ENCODE measurements around the gene GTPBP4. TPM values are rescaled to one million over a fixed set of nuclear protein-coding genes. Genes with fewer than 3 reads are reported as not detected.

Gene GTPBP4
- total RNA-seq, 1 experiment from 2014 or later: 111 TPM

DNA sequence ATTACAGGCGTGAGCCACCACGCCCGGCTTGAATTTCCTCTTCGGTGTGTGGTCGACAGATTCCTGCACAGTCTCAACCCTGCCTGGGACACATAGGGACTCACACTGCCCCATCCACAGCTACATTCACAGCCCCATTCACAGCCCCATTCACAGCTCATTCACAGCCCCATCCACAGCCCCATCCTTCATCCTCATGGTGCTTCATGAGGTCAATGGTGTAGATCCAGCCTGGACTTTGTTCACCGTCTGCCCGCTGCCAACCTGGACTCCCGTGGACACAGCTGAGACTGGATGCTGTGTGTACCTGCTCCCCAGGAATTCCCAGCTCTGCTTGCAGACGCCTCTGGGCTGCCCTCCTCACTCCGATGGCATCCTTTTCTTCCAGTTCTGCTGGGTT lies 32.2 kb downstream of the GTPBP4 start:
- ChIA-PET CTCF (no interaction called here), POLR2A (no interaction called here), RAD21 (ENCODE audit: low non-redundant PET in 1 of 2, low total read pairs in 2 of 2, uncharacterized antibody in 2 of 2, unreplicated experiment in 2 of 2) (no interaction called here)
- H4K20me1 ChIP-seq (ENCODE audit: insufficient read depth): no peaks in the 10 kb centered on the region
- no peaks in the 10 kb centered on the region for H3K27me3 ChIP-seq (ENCODE audit: insufficient read depth, low read length)
- no peak overlapping the region for H3K4me3 ChIP-seq (replicated peaks in 1 of 2; ENCODE audit: low read depth in 1 of 2, low read length in 2 of 2)
- no peaks in the 10 kb centered on the region for H3K9me2 ChIP-seq (ENCODE audit: insufficient read depth)
- H3K4me1 ChIP-seq (ENCODE audit: control insufficient read depth in 1 of 2, insufficient read depth in 2 of 2, low read length in 2 of 2): no peaks in the 10 kb centered on the region
- TF ChIP-seq FOSL1 (IDR thresholded peaks at IDR 0.05; ENCODE audit: low read depth) (no peak), ELF1 (IDR thresholded peaks at IDR 0.05; ENCODE audit: borderline replicate concordance, low read depth) (no peak), CBX3 (IDR thresholded peaks at IDR 0.05; ENCODE audit: low read depth) (no peak)
- no TSS peak for BruUV-seq (replicated peaks)
- intact Hi-C loops (cut with micrococcal nuclease): no loop called here
- no peaks in the 10 kb centered on the region for H3K9me3 ChIP-seq (ENCODE audit: control insufficient read depth in 1 of 2, insufficient read depth in 1 of 2, low read depth in 1 of 2, low read length in 2 of 2)
- no peak overlapping the region for H3K4me2 ChIP-seq (ENCODE audit: low read length)
- H2AFZ ChIP-seq (ENCODE audit: low read depth, low read length, poor library complexity, severe bottlenecking): no peak overlapping the region
- peaks cover 26 to 36% of the 10 kb centered on the region in 2 experiments for H3K36me3 ChIP-seq (ENCODE audit: control insufficient read depth in 1 of 2, insufficient read depth in 2 of 2, low read length in 2 of 2)
- ATAC-seq: peak; percentile 39; the same call in 1 of the 2 replicates
- H3K9ac ChIP-seq (ENCODE audit: low read length): no peak overlapping the region
- no peak for DNase-seq (ENCODE audit: low read depth, low spot score)
- H3K27ac ChIP-seq (ENCODE audit: low read depth, low read length): no peak overlapping the region
- H3K79me2 ChIP-seq (ENCODE audit: insufficient read depth, low read length): peaks cover 5% of the 10 kb centered on the region; the same call in 1 of the 2 replicates

DNA sequence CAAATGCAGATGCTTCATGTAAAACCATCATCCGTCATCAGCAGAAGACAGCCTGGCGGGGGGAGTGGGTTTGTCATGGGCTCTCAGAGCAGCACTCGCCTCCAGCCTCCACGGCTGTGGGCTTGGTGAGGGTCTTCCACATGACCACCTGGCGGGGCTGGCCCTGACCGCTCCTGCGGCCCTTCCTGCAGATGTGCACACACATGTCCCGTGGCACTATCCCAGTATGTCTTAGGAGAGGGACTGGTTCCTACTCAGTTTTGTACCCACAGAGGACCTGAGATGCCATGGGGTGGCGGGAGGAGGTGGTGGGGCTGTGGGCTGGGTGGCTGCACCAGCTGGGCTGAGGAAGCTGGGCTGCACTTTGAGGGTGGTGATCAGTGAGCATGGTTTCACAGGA lies 32.7 kb downstream of the GTPBP4 start:
- no peak overlapping the region for H3K9ac ChIP-seq (ENCODE audit: low read length)
- CTCF ChIA-PET: no interaction called here
- POLR2A ChIA-PET: no interaction called here
- no peak overlapping the region for H3K4me2 ChIP-seq (ENCODE audit: low read length)
- RAD21 ChIA-PET (ENCODE audit: low non-redundant PET in 1 of 2, low total read pairs in 2 of 2, uncharacterized antibody in 2 of 2, unreplicated experiment in 2 of 2): no interaction called here
- no peak overlapping the region for H3K4me3 ChIP-seq (replicated peaks in 1 of 2; ENCODE audit: low read depth in 1 of 2, low read length in 2 of 2)
- H3K9me2 ChIP-seq (ENCODE audit: insufficient read depth): no peaks in the 10 kb centered on the region
- no peaks in the 10 kb centered on the region for H3K27me3 ChIP-seq (ENCODE audit: insufficient read depth, low read length)
- H3K27ac ChIP-seq (ENCODE audit: low read depth, low read length): no peak overlapping the region
- no peak overlapping the region for H2AFZ ChIP-seq (ENCODE audit: low read depth, low read length, poor library complexity, severe bottlenecking)
- H3K9me3 ChIP-seq (ENCODE audit: control insufficient read depth in 1 of 2, insufficient read depth in 1 of 2, low read depth in 1 of 2, low read length in 2 of 2): no peaks in the 10 kb centered on the region
- H3K4me1 ChIP-seq (ENCODE audit: control insufficient read depth in 1 of 2, insufficient read depth in 2 of 2, low read length in 2 of 2): no peaks in the 10 kb centered on the region
- peaks cover 4% of the 10 kb centered on the region; the same call in 1 of the 2 replicates for H3K79me2 ChIP-seq (ENCODE audit: insufficient read depth, low read length)
- peaks cover 22 to 32% of the 10 kb centered on the region in 2 experiments for H3K36me3 ChIP-seq (ENCODE audit: control insufficient read depth in 1 of 2, insufficient read depth in 2 of 2, low read length in 2 of 2)
- ATAC-seq: peak; percentile 8; the same call in 1 of the 2 replicates
- no peaks in the 10 kb centered on the region for H4K20me1 ChIP-seq (ENCODE audit: insufficient read depth)
- TF ChIP-seq RAD21 (IDR thresholded peaks at IDR 0.05; ENCODE audit: low read depth) (no peak), EGR1 (IDR thresholded peaks at IDR 0.05; ENCODE audit: low read depth) (no peak), ZNF274 (IDR thresholded peaks at IDR 0.05; ENCODE audit: low read depth, low read length) (no peak)
- no TSS peak for BruUV-seq (replicated peaks)
- intact Hi-C loops (cut with micrococcal nuclease): no loop called here
- no peak for DNase-seq (ENCODE audit: low read depth, low spot score)
